Activated T-cell treated with anti-CD3 and anti-CD28 coated beads for 1 hour (primary cell): Measurements from ENCODE around the gene ODAPH.
"Not testable (repeated sequence)": the region's sequence is repeated elsewhere in the genome, so short reads cannot be mapped to it uniquely, and the experiment has no call there.

Experiments
- DNase-seq: peaks from one replicate; pipeline ENCODE4 v3.0.0-alpha.2; 2020; ENCODE audit warnings: low read depth

ODAPH gene, protein sequence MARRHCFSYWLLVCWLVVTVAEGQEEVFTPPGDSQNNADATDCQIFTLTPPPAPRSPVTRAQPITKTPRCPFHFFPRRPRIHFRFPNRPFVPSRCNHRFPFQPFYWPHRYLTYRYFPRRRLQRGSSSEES

DNA sequence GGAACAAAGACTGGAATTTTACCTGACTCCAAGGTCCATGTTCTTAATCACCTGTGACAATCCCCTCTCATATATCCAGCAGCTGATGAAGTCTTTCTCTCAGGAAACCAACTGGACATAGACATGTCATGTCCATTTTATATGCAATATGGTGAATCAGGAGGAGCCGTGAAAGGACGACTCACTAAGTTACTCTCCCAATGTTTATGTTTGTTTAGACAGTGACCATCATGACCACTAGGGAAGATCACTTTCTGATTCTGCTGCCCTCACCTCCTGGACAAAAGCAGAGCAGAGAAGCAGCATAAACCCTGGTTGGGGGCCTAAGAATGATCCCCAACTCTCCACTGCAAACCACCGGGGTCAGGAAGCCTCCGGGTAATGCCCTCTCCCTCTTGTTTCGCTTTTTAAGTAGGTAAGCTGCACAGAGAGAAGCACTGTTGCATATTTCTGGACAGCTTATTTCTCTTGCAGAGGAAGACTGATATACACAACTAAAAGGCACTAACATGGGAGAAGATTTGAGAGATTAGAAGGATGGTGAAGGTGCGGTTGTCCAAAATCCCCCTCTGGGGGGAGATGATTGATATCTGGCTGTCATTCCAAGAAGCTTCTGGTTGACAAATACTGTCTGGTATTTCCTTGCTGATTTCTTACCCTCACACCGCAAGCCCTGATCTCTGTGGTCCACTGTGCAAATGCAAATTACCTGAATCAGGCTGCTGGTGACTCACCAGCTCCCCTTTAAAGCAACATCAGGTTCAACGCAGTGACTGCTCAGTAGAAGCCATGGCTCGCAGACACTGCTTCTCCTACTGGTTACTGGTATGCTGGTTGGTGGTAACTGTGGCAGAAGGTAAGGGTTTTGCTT lies at the start of gene ODAPH:
Gene ODAPH (plus strand): TSS at position 773 of the 871 bp plus-strand sequence. CDS start 17 bp downstream, at position 790.
- no peak for DNase-seq

DNA sequence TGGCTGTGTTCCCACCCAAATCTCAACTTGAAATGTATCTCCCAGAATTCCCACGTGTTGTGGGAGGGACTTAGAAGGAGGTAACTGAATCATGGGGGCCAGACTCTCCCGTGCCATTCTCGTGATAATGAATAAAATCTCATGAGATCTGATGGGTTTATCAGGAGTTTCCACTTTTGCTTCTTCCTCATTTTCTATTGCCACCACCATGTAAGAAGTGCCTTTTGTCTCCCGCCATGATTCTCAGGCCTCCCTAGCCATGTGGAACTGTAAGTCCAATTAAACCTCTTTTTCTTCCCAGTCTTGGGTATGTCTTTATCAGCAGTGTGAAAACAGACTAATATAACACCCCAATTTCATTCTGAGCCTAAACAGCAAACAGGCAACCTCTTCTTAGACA lies 46.3 kb upstream of the ODAPH start:
- not testable (repeated sequence) for DNase-seq

DNA sequence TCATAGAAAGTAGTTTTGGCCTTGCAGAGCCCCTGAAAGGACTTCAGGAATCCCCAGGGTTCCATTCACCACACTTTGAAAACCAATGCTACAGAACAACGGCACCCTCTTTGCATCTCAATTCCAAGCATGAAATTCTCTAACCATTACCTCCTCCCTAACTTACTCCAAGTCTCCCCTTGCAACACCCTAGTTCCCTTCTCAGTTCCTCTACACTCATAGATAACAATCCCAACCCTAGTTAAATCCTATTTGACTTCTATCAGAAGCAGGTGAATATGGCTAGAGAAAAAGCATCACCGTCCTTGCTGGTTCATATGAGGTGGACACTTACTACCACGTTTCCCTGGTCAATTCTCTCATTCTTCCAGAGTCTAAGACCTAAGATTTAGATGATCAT lies 44.0 kb upstream of the ODAPH start:
- no peak for DNase-seq

DNA sequence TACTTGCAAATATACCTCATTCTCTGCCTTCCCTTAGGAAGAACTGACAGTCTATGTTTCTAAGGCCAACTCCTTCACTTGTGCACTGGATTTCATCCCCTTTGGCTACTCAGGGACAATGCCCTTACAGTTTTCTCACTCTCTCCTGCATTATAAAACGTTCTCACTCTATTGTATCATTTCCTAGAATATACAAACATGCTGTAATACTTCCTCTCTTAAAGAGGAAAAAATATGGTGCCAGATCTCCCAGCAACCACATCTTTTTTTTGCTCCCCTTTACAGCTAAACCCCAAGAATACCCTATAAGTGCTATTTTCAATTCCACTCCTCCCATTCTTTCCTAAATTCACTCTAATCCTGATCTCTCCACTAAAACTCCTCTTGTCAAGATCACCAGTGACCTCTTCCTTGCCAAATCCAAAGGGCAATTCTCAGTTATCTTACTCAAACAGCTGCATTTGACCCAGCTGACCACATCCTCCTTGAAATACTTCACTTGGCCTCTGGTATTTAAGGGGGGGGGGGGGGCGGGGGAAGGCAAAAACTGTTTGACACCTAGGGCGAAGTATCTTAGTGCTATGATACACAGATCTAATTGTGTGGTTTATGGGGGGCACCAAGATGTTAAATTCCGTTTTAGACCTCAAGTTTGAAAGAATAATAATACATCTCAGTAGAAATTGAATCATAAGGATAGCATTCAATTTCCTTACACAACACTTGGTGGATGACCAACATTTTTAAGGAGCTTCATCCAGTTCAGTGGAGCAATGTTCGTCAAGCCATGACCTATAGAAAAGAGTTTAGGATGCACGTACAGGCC lies 43.3 kb upstream of the ODAPH start:
- DNase-seq: no peak

DNA sequence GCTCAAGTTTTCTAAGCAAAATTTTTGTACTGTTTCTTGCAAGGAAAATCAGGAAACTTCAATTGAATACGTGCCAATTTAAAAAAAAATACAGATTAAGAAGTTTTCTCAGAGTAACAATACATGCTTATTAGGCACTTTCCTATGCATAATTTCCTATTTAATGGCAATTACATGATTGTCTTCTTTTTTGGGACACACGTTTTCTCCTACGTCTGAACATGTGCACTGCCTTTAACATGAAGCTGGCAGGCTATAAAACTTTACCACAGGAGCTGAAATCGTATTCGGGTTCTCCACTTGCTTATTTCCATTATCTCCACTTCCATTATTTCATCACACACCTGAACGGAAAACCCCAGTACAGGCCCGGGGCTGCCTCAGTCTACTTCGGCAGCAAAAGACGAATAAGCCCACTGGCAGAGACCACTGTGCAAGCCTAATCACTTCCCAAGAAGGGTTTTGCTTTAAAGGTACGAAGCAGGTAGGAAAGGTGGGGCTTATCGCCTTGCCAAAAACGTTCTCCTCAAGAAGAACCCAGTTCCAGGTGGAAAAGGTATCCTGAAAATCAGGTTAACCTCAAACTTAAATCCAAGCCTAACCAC lies 42.2 kb upstream of the ODAPH start:
- no peak for DNase-seq

DNA sequence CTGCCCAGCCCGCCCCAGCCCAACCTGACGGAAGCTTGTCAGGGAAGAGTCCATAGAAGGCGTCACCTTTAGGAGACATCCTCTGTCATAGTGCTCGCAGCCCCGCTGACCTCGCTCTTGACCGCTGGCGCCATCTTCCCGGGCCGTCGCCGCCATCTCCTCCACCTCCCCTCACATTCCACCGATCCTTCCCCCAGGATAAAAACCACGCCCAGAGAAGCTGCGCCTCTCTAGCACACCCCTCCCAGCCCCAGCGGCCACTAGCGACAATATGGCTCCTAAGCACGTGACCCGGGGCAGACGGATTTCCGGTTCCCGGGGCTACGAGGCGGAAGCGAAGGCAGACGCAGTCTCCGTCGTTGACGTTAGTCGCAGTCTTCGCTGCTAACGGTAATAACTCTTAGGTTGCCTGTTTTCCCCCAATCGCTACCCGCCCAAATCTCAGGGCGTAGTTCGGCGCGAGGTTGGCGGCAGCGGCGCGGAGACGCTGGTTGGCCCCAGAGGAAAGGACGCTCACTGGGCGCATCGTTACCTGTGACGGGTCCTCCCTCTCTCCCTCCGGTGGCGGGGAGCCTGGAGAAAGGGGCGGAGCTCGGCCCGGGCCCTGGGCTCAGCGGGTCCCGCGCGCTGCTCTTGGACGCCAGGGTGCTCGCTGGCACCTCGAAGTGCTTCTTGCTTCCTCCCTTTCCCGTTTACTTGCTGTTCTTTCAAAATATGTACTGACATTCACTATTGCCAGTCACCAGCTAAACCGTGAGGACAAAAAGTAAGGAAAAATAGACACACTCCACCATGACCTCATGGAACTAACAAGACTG lies 41.5 kb upstream of the ODAPH start, which contains the start of the genes RCHY1 and THAP6:
Gene RCHY1 (minus strand): TSS at position 273 of the 818 bp plus-strand sequence. CDS start 117 bp downstream, at position 156.
Gene THAP6 (plus strand): TSS at position 343 of the 818 bp plus-strand sequence. CDS start 980 bp downstream, outside the sequence.
- DNase-seq: peak; percentile 82

DNA sequence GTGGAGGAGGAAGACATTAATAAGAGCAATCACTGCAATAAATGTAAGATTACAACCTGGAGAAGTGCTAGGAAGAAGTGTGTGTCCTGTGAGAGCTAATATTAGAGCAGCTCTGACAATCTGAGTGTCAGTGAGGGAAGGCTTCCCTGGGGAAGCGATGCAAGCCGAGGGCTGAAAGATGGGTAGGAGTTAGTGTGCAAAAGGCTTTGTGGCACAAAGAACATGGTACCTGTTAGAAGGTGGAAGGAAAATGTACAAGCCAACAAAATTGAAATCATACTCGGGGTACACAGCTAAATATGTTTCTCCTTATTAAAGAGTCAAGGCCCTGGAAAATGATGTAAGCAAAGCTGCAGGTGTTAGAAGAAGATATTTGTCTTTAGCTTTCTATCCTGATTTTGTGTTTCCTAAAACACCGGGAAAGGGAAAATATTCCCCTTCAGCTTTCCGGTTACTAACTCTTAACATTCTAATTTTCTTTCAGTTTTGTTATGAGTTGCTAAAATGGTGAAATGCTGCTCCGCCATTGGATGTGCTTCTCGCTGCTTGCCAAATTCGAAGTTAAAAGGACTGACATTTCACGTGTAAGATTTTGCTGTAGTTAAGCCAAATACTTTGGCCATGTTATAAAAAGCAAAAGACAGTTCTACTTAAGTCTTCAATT lies 40.8 kb upstream of the ODAPH start:
- no peak for DNase-seq

DNA sequence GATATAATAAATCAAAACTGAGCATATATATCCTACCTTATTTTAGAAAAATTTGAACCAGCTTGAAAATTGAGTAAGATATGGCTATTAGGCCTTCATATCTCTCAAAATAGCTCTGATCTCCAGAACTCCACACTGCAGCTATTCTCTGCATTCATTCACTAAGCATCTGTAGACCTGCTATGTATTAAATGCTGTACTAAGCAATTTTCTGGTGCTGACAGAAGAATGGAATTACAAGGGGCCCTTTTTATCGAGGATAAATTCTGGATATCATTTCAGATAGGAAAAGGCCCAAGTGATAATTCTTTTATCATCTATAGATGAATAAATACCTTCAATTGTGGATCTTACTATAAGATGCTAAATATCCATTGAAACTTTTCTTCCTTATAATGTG lies 39.7 kb upstream of the ODAPH start:
- DNase-seq: no peak

DNA sequence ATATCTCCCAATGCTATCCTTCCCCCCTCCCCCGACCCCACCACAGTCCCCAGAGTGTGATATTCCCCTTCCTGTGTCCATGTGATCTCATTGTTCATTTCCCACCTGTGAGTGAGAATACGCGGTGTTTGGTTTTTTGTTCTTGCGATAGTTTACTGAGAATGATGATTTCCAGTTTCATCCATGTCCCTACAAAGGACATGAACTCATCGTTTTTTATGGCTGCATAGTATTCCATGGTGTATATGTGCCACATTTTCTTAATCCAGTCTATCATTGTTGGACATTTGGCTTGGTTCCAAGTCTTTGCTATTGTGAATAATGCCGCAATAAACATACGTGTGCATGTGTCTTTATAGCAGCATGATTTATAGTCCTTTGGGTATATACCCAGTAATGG lies 36.4 kb upstream of the ODAPH start:
- DNase-seq: not testable (repeated sequence)

DNA sequence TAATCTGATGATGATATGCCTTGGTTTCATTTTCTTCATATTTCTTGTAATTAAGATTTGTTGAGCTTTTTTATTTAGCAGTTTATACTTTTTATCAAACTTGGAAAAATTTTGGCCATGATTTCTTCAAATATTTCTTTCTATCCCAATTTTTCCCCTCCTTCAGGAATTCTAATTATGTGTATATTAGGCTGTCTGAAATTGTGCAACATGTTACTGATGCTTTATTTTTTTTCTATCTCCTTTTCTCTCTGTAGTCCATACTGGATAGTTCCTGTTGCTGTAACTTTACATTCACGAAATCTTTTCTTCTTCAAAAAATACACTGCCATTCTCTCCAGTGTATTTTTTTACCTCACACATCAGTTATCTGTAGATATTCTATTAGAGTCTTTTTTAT lies 30.8 kb upstream of the ODAPH start:
- DNase-seq: no peak

DNA sequence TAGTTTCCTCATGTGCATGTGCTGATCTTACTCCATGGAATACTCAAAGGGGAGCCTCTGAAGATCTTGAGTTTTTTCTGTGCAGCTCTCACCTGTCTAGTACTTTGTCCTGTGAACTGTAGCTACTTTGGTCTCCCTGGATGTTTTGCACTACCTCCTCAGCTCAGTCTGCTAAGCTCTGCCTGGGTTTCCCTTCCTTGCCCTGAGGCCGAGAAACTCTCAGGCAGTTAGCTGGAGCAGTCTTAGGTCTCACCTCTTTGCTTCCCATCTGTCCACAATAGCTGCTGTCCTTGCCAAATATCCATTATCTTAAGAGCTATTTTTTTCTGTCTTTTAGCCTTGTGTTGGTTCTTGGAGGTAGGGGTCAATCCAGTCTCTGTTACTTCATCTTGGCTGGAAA lies 30.0 kb upstream of the ODAPH start:
- DNase-seq: no peak

DNA sequence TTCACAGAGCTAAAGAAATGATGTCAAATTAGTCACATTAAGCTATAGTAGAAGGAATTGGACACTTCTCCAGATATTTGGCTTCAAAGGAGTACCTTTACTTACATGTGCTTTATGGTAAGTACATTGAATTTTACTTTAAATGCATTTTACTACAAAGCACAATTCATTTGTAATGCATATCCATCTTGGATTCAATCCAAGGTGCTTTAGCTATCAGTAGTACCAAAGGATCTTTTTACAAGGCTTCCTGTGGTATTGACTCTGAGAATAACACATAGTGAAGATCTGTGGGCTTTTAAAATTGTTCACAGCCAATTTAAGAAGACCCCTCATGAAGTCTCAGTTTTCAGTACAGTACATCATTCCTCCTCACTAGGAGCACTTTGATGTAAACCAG lies 28.4 kb upstream of the ODAPH start:
- no peak for DNase-seq

DNA sequence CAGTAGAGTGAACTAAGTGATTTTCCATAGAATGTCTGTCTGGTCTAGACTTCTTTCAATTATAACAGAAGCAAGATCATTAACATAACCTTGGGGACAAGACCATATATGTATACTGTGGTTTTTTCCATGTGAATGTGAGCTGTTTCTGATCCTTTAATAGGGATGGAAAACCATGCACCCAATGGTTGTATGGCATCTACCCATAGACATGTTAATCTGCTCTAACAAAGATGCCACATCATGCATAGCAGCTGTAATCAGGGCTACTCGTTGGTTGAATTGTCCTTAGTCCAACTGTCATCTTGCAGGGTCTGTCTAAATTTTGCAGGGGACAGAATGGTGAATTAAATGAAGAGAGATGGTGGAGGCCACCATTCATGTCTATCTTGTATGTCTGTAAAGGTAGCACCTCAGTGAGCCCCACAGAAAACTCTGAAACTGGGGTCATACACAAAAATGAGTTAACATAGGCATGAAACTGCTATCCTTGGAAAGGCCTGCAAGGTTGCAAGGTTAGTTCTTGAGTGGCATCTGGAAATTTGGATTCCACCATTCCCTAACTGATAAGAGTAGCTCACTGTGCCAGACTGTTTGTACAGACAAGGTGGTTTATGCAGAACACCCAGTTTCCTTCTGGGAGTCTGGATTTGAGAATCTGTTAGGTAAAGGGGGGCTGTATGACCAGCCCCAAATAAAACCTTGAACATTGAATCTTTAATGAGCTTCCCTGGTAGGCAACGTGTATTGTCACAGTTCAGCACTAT lies 25.1 kb upstream of the ODAPH start:
- DNase-seq: no peak

DNA sequence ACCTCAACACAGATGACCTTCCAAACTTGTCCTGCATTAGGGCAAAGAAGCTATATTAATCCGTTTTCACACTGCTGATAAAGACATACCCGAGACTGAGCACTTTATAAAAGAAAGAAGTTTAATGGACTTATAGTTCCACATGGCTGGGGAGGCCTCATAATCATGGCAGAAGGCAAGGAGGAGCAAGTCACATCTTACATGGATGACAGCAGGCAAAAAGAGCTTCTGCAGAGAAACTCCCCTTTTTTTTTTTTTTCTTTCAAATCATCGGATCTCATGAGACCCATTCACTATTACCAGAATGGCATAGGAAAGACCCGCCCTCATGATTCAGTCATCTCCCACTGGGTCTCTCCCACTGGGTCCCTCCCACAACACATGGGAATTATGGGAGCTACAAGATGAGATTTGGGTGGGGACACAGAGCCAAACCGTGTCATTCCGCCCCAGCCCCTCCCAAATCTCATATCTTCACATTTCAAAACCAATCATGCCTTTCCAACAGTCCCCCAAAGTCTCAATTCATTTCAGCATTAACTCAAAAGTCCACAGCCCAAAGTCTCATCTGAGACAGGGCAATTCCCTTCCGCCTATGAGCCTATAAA lies 24.2 kb upstream of the ODAPH start:
- not testable (repeated sequence) for DNase-seq

DNA sequence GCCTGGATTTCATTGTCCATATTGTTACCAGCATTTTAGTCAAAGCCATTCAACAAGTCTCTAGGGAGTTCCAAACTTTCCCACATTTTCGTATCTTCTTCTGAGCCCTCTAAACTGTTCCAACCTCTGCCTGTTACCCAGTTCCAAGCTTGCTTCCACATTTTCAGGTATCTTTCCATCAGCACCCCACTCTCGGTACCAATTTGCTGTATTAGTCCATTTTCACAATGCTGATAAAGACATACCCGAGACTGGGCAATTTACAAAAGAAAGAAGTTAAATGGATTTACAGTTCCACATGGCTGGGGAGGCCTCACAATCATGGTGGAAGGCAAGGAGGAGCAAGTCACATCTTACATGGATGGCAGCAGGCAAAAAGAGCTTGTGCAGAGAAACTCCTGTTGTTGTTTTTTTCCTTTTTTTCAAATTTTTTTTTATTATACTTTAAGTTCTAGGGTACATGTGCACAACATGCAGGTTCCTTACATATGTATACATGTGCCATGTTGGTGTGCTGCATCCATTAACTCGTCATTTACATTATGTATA lies 22.5 kb upstream of the ODAPH start:
- DNase-seq: not testable (repeated sequence)

DNA sequence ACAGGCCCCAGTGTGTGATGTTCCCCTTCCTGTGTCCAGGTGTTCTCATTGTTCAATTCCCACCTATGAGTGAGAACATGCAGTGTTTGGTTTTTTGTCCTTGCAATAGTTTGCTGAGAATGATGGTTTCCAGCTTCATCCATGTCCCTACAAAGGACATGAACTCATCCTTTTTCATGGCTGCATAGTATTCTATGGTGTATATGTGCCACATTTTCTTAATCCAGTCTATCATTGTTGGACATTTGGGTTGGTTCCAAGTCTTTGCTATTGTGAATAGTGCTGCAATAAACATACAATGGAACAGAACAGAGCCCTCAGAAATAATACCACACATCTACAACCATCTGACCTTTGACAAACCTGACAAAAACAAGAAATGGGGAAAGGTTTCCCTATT lies 21.9 kb upstream of the ODAPH start:
- DNase-seq: not testable (repeated sequence)

DNA sequence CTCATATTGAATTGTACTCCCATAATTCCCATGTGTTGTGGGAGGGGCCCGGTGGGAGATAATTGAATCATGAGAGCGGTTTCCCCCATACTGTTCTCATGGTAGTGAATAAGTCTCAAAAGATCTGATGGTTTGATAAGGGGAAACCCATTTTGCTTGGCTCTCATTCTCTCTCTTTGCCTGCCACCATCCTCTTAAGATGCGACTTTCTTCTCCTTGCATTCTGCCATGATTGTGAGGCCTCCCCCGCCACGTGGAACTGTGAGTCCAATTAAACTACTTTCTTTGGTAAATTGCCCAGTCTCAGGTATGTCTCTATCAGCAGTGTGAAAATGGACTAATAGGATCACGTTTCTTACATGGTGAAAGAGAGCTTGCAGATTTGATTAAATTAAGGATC lies 18.6 kb upstream of the ODAPH start:
- DNase-seq: not testable (repeated sequence)

DNA sequence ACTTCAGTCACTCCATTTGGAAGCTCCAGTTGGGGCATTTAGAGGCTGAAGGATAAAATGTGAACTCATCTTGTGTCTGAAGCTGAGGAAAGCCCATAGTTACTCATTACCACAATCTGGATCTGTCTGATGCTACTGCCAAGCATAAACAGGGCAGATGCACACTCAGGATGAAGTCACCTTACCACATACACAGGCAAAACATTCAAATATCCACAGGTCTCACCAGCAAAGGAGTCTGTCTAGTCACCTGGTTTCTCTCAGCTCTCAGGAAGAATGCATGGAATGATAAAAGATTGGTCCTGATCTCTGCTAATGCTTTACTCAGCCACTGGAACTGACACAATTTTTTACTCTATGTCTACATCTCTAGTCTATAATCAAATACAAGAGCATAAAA lies 13.0 kb upstream of the ODAPH start:
- DNase-seq: no peak

DNA sequence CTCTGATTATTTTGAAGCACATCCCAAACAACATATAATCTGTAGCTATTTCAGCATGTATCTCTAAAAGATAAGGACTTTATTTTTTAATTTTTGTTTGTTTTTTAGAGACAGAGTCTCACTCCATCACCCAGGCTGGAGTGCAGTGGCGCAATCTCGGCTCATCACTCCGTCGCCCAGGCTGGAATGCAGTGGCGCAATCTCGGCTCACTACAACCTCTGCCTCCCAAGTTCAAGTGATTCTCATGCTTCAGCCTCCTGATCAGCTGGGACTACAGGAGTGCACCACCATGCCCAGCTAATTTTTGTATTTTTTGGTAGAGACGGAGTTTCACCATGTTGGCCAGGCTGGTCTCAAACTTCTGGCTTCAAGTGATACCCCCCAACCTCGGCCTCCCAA lies 11.6 kb upstream of the ODAPH start:
- DNase-seq: not testable (repeated sequence)
